GM12801 (cell line): Measurements from ENCODE around the gene ANTXR1.

Experiments used
- TF ChIP-seq, protein P1 (sequence below): IDR thresholded peaks from one replicate; pipeline ENCODE4 v1.5.1; 2011; ENCODE audit warnings: control low read depth; ENCODE audit not compliant: insufficient read length; ENCODE audit errors: extremely low read depth

ANTXR1 gene

DNA sequence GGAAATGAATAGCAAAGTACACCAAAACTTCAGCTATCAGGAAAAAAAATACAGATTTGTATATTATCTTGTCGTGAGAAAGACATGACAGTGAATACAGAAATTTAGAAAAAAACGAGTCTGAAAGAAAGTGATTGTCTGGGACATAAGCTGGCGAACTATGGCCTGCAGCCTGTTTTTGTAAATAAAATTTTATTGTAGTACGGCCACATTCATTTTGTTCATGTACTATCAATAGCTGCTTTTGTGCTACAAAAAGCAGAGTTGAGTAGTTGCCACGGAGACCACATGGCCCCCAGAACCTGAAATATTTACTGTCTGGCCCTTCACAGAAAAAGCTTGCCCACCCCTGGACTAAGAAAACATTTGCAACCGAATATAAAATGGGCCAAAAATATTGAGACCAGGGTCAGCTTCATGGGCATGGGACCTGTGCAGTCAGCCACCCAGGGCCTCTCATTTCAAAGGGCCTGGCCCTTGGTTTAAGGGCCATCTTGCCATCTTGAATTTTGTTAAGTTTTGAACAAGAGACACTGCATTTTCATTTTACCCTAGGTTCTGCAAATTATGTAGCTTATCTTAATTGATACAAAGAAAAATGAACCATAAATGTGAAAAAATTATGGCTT is 17.9 kb downstream of the ANTXR1 start:
- TF ChIP-seq, protein P1, sequence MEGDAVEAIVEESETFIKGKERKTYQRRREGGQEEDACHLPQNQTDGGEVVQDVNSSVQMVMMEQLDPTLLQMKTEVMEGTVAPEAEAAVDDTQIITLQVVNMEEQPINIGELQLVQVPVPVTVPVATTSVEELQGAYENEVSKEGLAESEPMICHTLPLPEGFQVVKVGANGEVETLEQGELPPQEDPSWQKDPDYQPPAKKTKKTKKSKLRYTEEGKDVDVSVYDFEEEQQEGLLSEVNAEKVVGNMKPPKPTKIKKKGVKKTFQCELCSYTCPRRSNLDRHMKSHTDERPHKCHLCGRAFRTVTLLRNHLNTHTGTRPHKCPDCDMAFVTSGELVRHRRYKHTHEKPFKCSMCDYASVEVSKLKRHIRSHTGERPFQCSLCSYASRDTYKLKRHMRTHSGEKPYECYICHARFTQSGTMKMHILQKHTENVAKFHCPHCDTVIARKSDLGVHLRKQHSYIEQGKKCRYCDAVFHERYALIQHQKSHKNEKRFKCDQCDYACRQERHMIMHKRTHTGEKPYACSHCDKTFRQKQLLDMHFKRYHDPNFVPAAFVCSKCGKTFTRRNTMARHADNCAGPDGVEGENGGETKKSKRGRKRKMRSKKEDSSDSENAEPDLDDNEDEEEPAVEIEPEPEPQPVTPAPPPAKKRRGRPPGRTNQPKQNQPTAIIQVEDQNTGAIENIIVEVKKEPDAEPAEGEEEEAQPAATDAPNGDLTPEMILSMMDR, result no peak

DNA sequence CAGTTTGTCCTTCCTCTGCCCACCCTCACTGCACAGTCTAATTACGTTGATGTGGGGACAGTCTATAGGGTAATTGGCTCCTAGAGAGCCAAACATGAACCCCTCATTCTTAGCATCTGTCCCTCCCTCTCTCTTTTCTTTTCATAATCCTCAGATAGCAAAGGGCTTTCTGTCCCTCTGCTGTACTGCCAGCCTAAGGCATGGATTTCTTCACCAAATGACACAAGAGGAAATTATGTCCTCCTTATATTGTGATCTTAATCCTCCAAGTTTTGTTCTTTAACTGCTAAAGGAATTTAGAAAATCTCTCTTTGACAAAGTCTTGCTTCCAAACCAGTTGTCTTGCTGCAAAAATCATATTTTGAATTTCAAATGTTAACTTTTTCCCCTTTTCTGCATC is 18.5 kb downstream of the ANTXR1 start:
- TF ChIP-seq, protein P1, result no peak

DNA sequence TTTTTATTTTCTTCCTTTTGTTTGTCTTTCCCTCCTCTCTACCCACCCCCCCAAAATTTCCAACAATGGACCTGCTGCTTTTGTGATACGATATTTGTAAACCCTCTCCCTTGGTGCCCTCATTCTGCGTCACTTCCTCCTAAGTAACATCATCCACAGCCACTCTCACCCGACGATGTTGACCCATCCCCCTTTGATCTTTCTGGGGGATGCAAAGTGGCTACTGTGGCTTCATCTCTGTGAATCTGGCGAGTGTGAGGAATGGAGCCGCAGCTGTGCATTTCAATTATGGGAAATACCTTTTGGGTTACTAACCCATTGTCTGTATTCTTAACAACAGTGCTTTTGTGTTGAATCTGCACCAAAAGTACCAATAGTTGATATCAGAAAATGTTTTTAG is 19.4 kb downstream of the ANTXR1 start:
- TF ChIP-seq, protein P1, result no peak

DNA sequence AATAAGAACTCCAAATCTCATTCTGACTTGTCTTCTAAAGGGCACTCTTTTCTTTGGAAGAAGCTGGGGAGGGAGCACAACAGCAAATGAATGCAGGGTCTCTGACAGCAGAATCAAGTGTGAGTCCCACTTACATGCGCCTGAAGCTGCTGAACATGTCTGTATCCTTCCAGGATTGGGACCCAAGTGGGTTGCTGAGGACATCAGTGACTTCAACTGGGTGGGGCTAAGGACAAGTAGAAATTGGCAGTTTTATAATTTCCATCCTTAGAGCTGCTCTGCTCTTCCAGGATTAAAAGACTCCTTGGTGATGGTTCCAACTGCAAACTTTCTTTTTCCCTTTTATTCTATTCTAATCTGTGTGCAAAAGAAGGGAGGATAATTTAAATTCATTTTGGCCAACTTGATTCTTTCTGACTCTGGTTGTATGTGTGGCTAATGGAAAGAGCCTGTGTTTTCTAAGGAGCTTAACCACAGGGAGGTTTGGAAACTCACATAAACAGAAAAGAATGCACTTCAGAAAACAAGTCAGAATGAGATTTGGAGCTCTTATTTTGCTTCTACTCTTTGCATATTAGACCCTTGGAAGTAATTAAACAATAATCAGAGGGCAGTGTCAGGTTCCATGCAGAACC is 20.6 kb downstream of the ANTXR1 start:
- TF ChIP-seq, protein P1, result no peak

DNA sequence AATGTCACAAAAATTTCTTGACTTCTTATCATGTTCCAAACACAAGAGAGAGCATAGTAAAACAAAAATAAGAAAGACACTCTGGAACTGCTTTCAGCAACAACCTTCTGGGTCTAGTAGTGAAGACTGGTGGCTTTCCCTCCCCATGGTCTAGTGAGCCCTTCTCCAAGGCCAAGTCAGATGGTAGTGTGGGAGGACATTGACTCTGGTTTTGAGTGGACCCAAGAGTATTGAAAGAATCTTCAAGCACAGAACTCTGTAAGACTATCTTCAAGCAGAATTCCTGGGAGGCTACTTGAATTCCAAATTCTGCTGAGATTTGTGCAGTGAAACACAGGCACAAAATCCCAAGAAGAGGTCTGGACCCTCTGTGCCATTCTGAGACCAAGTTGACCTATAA is 21.1 kb downstream of the ANTXR1 start:
- TF ChIP-seq, protein P1, result no peak

DNA sequence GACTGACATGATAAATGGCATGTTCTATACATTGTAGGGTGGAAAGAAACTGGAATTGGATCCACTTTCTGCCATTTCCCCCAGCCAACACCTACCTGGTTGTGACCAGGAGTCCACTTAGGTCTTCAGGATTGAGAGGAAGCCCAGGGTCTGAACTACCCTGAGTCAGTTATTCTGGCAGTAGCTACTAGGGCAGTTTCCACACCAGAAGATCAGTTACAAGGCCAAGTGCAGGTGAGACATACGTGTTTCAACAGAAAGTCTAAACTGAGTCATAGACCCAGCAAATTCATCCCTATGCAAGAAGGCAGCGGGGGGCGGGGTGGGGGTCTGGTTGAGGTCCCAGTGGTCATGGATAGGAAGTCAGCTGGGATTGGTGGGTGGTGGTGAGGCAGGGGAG is 21.9 kb downstream of the ANTXR1 start:
- TF ChIP-seq, protein P1, result no peak

DNA sequence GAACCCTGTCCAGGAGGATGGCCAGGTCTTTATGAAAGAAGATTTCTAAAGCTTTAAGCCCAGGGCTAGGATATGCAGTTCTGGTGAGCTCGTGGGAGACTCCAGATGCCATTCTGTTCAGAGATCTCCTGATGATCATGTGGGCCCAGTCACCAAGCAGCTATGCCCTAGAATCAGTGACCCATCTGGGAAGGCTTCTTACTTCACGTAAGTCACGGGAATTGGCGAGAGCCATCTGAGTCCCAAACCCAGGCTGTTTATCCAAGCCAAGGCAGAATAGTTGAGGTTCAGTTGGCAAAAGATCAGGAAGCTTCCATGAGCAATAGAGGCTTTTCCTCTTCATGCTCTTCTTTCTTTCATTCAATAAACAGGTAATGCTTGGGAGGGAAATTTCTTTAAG is 23.9 kb downstream of the ANTXR1 start:
- TF ChIP-seq, protein P1, result no peak

DNA sequence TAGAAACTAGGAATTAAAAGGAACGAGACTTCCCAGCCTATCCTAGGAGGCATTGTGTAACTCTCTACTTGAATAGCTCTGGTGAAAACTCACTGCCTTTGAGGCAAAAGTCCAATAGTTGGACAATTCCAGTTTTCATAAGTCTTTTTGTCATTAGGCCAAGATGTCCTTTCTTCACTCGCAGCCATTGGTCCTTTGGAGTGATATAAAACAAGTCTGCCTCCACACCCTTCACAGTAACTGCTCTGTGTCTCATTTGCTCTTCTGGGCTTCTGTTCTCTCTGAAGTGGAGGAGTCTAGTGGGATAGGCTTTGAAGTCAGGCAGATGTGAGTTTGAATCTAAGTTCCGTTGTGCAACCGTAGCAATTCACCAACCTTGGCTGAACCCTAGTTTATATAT is 28.2 kb downstream of the ANTXR1 start:
- TF ChIP-seq, protein P1, result no peak
